Ovary (tissue), 3 donors: ENCODE results near the gene RAB40C.

Source experiments
- CTCF ChIP-seq, 3 donors: fragments of 450-650 bp in 2 of 3; fragments of 200-600 bp in 1 of 3; IDR thresholded peaks; one replicate each; pipeline versions ENCODE4 v1.5.1 to v1.8.0; 2016 to 2022; ENCODE audit warnings: antibody characterized with exemption in 3 of 3, mild to moderate bottlenecking in 1 of 3
- EP300 ChIP-seq: sonication (generic); formaldehyde crosslinking; IDR thresholded peaks from one replicate; pipeline ENCODE4 v1.6.1; 2017; ENCODE audit warnings: antibody characterized with exemption
- POLR2A ChIP-seq: fragments of 450-650 bp; IDR thresholded peaks from one replicate; pipeline ENCODE4 v1.6.1; 2017; ENCODE audit warnings: antibody characterized with exemption, mild to moderate bottlenecking, moderate library complexity
- donor health status: DM: no; HTN: no; CAD: no.

GRCh38 chr16:592518-593306 lies 2.8 kb downstream of the RAB40C start:
- TF ChIP-seq CTCF (IDR thresholded peaks at IDR 0.05) (no peak), EP300 (no peak), POLR2A (no peak)
